WTC11 (cell line): ENCODE results near the gene CCL13. TPM values are rescaled to one million over a fixed set of nuclear protein-coding genes. Genes with fewer than 3 reads are reported as not detected.

Source experiments
- ATAC-seq: fragments of 200-7000 bp; cut with Tn5 transposase; 2 replicates; pipeline ENCODE4 v1.10.0; 2021; ENCODE audit warnings: mild to moderate bottlenecking, moderate library complexity
- CTCF ChIA-PET: fragments of 300-600 bp; sonication (Branson Sonifier 250); formaldehyde crosslinking; loops from one replicate; lab custom pipeline; 2021; ENCODE audit warnings: antibody characterized with exemption; lab: Charles Lee
- POLR2A ChIA-PET: fragments of 350-600 bp; sonication (Branson Sonifier 250); formaldehyde crosslinking; loops from one replicate; lab custom pipeline; 2021; ENCODE audit warnings: antibody characterized with exemption; lab: Charles Lee
- DNase-seq: peaks from one replicate; pipeline ENCODE4 v3.0.0; 2021; ENCODE audit warnings: low spot score
- H3K27ac Mint-ChIP-seq: 2 replicates; pipeline ENCODE4 v1.8.0; 2021; ENCODE audit warnings: mixed read lengths
- H3K27me3 Mint-ChIP-seq: 2 replicates; pipeline ENCODE4 v1.8.0; 2021; ENCODE audit warnings: low read depth, mild to moderate bottlenecking, moderate library complexity, mixed read lengths
- H3K36me3 Mint-ChIP-seq: 2 replicates; pipeline ENCODE4 v1.8.0; 2021; ENCODE audit warnings: mixed read lengths
- H3K4me1 Mint-ChIP-seq: 2 replicates; pipeline ENCODE4 v1.8.0; 2022; ENCODE audit warnings: mixed read lengths
- H3K4me3 Mint-ChIP-seq: 2 replicates; pipeline ENCODE4 v1.8.0; 2021; ENCODE audit warnings: mild to moderate bottlenecking, moderate library complexity, mixed read lengths
- H3K9me3 Mint-ChIP-seq: 2 replicates; pipeline ENCODE4 v1.8.0; 2021; ENCODE audit warnings: mixed read lengths
- ARID4B ChIP-seq: sonication (generic); formaldehyde crosslinking; IDR thresholded peaks from 2 replicates; pipeline ENCODE4 v1.8.0; 2023; ENCODE audit warnings: missing genetic modification reagents, mild to moderate bottlenecking, borderline replicate concordance
- ATF3 ChIP-seq: sonication (generic); formaldehyde crosslinking; conservative IDR thresholded peaks from 2 replicates; pipeline ENCODE4 v1.8.1; 2022; ENCODE audit warnings: mild to moderate bottlenecking, missing genetic modification reagents
- CBFB ChIP-seq: sonication (generic); formaldehyde crosslinking; IDR thresholded peaks from 2 replicates; pipeline ENCODE4 v1.8.1; 2022; ENCODE audit warnings: mild to moderate bottlenecking, low read depth, missing genetic modification reagents
- E2F5 ChIP-seq: sonication (generic); formaldehyde crosslinking; IDR thresholded peaks from 2 replicates; pipeline ENCODE4 v1.8.1; 2022; ENCODE audit warnings: mild to moderate bottlenecking, moderate library complexity, missing genetic modification reagents
- ELF4 ChIP-seq: sonication (generic); formaldehyde crosslinking; IDR thresholded peaks from 2 replicates; pipeline ENCODE4 v1.8.1; 2022; ENCODE audit warnings: low read depth, mild to moderate bottlenecking, moderate library complexity, missing genetic modification reagents
- JUN ChIP-seq: sonication (generic); formaldehyde crosslinking; IDR thresholded peaks from 2 replicates; pipeline ENCODE4 v1.8.0; 2023; ENCODE audit warnings: mild to moderate bottlenecking, missing genetic modification reagents
- NFATC4 ChIP-seq: fragments of 250-450 bp; sonication (Bioruptor Pico); IDR thresholded peaks from 2 replicates; pipeline ENCODE4 v1.9.0; 2021; ENCODE audit warnings: mild to moderate bottlenecking
- RORB ChIP-seq: fragments of 250-450 bp; sonication (Bioruptor Pico); IDR thresholded peaks from 2 replicates; pipeline ENCODE4 v1.9.0; 2021; ENCODE audit warnings: mild to moderate bottlenecking
- SMAD4 ChIP-seq: sonication (generic); formaldehyde crosslinking; IDR thresholded peaks from 2 replicates; pipeline ENCODE4 v1.8.0; 2022; ENCODE audit warnings: mild to moderate bottlenecking, missing genetic modification reagents
- USF1 ChIP-seq: sonication (generic); formaldehyde crosslinking; IDR thresholded peaks from 2 replicates; pipeline ENCODE4 v1.8.0; 2022; ENCODE audit warnings: mild to moderate bottlenecking, missing genetic modification reagents
- ZNF121 ChIP-seq: sonication (generic); formaldehyde crosslinking; IDR thresholded peaks from 2 replicates; pipeline ENCODE4 v1.8.0; 2023; ENCODE audit warnings: missing genetic modification reagents
- ZNF671 ChIP-seq: fragments of 250-450 bp; sonication (Bioruptor Pico); IDR thresholded peaks from 2 replicates; pipeline ENCODE4 v1.8.0; 2021; ENCODE audit warnings: mild to moderate bottlenecking
- total RNA-seq: library from RNA; stranded (reverse); gene quantifications from 3 replicates; pipeline ENCODE4 v1.2.3, GENCODE V29; 2021

Gene CCL13
- total RNA-seq, 1 experiment from 2014 or later = not detected

GRCh38 chr17:34400301-34400931 lies 44.1 kb downstream of the CCL13 start:
- POLR2A ChIA-PET = no interaction called here
- Mint-ChIP-seq H3K27ac (no peak overlapping the region), H3K9me3 (no peaks in the 10 kb centered on the region), H3K4me1 (peaks cover 18% of the 10 kb centered on the region), H3K27me3 (peaks cover 14% of the 10 kb centered on the region), H3K36me3 (no peaks in the 10 kb centered on the region), H3K4me3 (no peak overlapping the region)
- no peak for ATAC-seq
- TF ChIP-seq E2F5 (CRISPR knock-in tag) = no peak
- TF ChIP-seq USF1 = no peak
- CTCF ChIA-PET = interaction anchor here (1.1 to 6.3 kb wide), 2 partner anchors 24 to 39 kb away, joined by 4 to 35 read pairs; no protein-coding TSS in a partner anchor
- no peak for DNase-seq

GRCh38 chr17:34401165-34401564 lies 44.9 kb downstream of the CCL13 start:
- no peak for TF ChIP-seq JUN (CRISPR knock-in tag)
- TF ChIP-seq CBFB (CRISPR knock-in tag) = no peak
- TF ChIP-seq SMAD4 (CRISPR knock-in tag) = no peak
- TF ChIP-seq, all 79 proteins: peak for 0
- H3K4me3 Mint-ChIP-seq = no peak overlapping the region
- no peak overlapping the region for H3K27ac Mint-ChIP-seq
- ChIA-PET POLR2A (no interaction called here), CTCF (interaction anchor here (1.2 to 6.3 kb wide), 2 partner anchors 19 to 40 kb away, joined by 3 to 35 read pairs; no protein-coding TSS in a partner anchor)
- H3K4me1 Mint-ChIP-seq = peaks cover 17% of the 10 kb centered on the region
- H3K9me3 Mint-ChIP-seq = no peaks in the 10 kb centered on the region
- DNase-seq (no peak), ATAC-seq (no peak)
- H3K27me3 Mint-ChIP-seq = peaks cover 18% of the 10 kb centered on the region
- H3K36me3 Mint-ChIP-seq = no peaks in the 10 kb centered on the region

- DNase-seq (no peak), ATAC-seq (no peak)
- peaks cover 6% of the 10 kb centered on the region for H3K4me1 Mint-ChIP-seq
- CTCF ChIA-PET = interaction anchor here (0.9 kb wide), 1 partner anchor 41 kb away, joined by 3 read pairs; no protein-coding TSS in a partner anchor
- no peak overlapping the region for H3K27ac Mint-ChIP-seq
- H3K4me3 Mint-ChIP-seq = no peak overlapping the region
- TF ChIP-seq RORB (CRISPR knock-in tag) = no peak
- no peak for TF ChIP-seq ZNF671
- TF ChIP-seq NFATC4 (CRISPR knock-in tag) = no peak
- TF ChIP-seq ATF3 (CRISPR knock-in tag) = no peak
- no peaks in the 10 kb centered on the region for H3K9me3 Mint-ChIP-seq
- H3K36me3 Mint-ChIP-seq = no peaks in the 10 kb centered on the region
- H3K27me3 Mint-ChIP-seq = peaks cover 34% of the 10 kb centered on the region
- POLR2A ChIA-PET = no interaction called here
Measured at GRCh38 chr17:34403006-34403405, 46.7 kb downstream of the CCL13 start.

GRCh38 chr17:34406226-34406625 lies 49.9 kb downstream of the CCL13 start:
- ChIA-PET CTCF (interaction anchor here (1.0 to 1.6 kb wide), 2 partner anchors 10 to 14 kb away, joined by 3 to 6 read pairs; no protein-coding TSS in a partner anchor), POLR2A (no interaction called here)
- Mint-ChIP-seq H3K27ac (no peak overlapping the region), H3K9me3 (no peaks in the 10 kb centered on the region), H3K4me3 (no peak overlapping the region), H3K36me3 (no peaks in the 10 kb centered on the region), H3K4me1 (peaks cover 21% of the 10 kb centered on the region), H3K27me3 (peaks cover 54% of the 10 kb centered on the region)
- DNase-seq (no peak), ATAC-seq (no peak)
- TF ChIP-seq ZNF121 (CRISPR knock-in tag) (no peak), ARID4B (CRISPR knock-in tag) (no peak), ELF4 (no peak)

Other genes starting within 250 kb of the CCL13 start
- 2.5 to 5.3 TPM (median 2.7 TPM) in 3 replicates for gene CCL2, start 101.2 kb upstream of the CCL13 start, total RNA-seq
- gene CCL7, start 86.3 kb upstream of the CCL13 start, total RNA-seq = not detected in 3 replicates
- not detected in 3 replicates for gene CCL11, start 70.7 kb upstream of the CCL13 start, total RNA-seq
- gene CCL8, start 37.0 kb upstream of the CCL13 start, total RNA-seq = not detected in 3 replicates
- gene CCL1, start 6.8 kb downstream of the CCL13 start, total RNA-seq = not detected in 3 replicates
- gene TMEM132E, start 223.1 kb downstream of the CCL13 start, total RNA-seq = 1.2 to 2.3 TPM (median 2.0 TPM) in 3 replicates